Measurements from ENCODE around the gene SLFN5.
"Not testable (repeated sequence)": the region's sequence is repeated elsewhere in the genome, so short reads cannot be mapped to it uniquely, and the experiment has no call there.

The SLFN5 gene

GRCh38 chr17:35294756-35295155 is 51.9 kb downstream of the SLFN5 start:
- Histone ChIP-seq H3K36me3 (ENCODE audit: control insufficient read depth, insufficient read depth, low read length, severe bottlenecking) (no peaks in the 10 kb centered on the region), H3K4me3 (ENCODE audit: low read length) (no peak overlapping the region), H3K9me3 (ENCODE audit: control insufficient read depth, low read length) (no peaks in the 10 kb centered on the region), H3K4me1 (ENCODE audit: control insufficient read depth, insufficient read depth, low read length) (peaks cover 39% of the 10 kb centered on the region), H3K27me3 (replicated peaks; ENCODE audit: control insufficient read depth, insufficient read depth, low read length) (no peaks in the 10 kb centered on the region), H3K9ac (ENCODE audit: low read length) (no peak overlapping the region)
- peak; percentile 62 for DNase-seq (ENCODE audit: low read depth)

GRCh38 chr17:35295686-35296085 is 52.8 kb downstream of the SLFN5 start:
- no peak overlapping the region for H3K9ac ChIP-seq (ENCODE audit: low read length)
- DNase-seq (ENCODE audit: low read depth), result no peak
- H3K4me1 ChIP-seq (ENCODE audit: control insufficient read depth, insufficient read depth, low read length), result peaks cover 39% of the 10 kb centered on the region
- H3K27me3 ChIP-seq (replicated peaks; ENCODE audit: control insufficient read depth, insufficient read depth, low read length), result no peaks in the 10 kb centered on the region
- no peak overlapping the region for H3K4me3 ChIP-seq (ENCODE audit: low read length)
- peaks cover under 1% of the 10 kb centered on the region for H3K9me3 ChIP-seq (ENCODE audit: control insufficient read depth, low read length)
- H3K36me3 ChIP-seq (ENCODE audit: control insufficient read depth, insufficient read depth, low read length, severe bottlenecking), result no peaks in the 10 kb centered on the region

- H3K4me1 ChIP-seq (ENCODE audit: control insufficient read depth, insufficient read depth, low read length), result peaks cover 26% of the 10 kb centered on the region
- H3K9ac ChIP-seq (ENCODE audit: low read length), result no peak overlapping the region
- no peaks in the 10 kb centered on the region for H3K36me3 ChIP-seq (ENCODE audit: control insufficient read depth, insufficient read depth, low read length, severe bottlenecking)
- H3K4me3 ChIP-seq (ENCODE audit: low read length), result no peak overlapping the region
- DNase-seq (ENCODE audit: low read depth), result no peak
- peaks cover 12% of the 10 kb centered on the region for H3K9me3 ChIP-seq (ENCODE audit: control insufficient read depth, low read length)
- no peaks in the 10 kb centered on the region for H3K27me3 ChIP-seq (replicated peaks; ENCODE audit: control insufficient read depth, insufficient read depth, low read length)
These were observed 54.8 kb downstream of the SLFN5 start for GRCh38 chr17:35297666-35298065.

- H3K27me3 ChIP-seq (replicated peaks; ENCODE audit: control insufficient read depth, insufficient read depth, low read length), result no peaks in the 10 kb centered on the region
- no peak overlapping the region for H3K4me3 ChIP-seq (ENCODE audit: low read length)
- peaks cover 16% of the 10 kb centered on the region for H3K4me1 ChIP-seq (ENCODE audit: control insufficient read depth, insufficient read depth, low read length)
- H3K9ac ChIP-seq (ENCODE audit: low read length), result no peak overlapping the region
- H3K36me3 ChIP-seq (ENCODE audit: control insufficient read depth, insufficient read depth, low read length, severe bottlenecking), result no peaks in the 10 kb centered on the region
- DNase-seq (ENCODE audit: low read depth), result no peak
- peaks cover 17% of the 10 kb centered on the region for H3K9me3 ChIP-seq (ENCODE audit: control insufficient read depth, low read length)
These were observed 55.8 kb downstream of the SLFN5 start for GRCh38 chr17:35298639-35299038.

- Histone ChIP-seq H3K4me1 (ENCODE audit: control insufficient read depth, insufficient read depth, low read length) (peaks cover 12% of the 10 kb centered on the region), H3K27me3 (replicated peaks; ENCODE audit: control insufficient read depth, insufficient read depth, low read length) (no peaks in the 10 kb centered on the region), H3K36me3 (ENCODE audit: control insufficient read depth, insufficient read depth, low read length, severe bottlenecking) (no peaks in the 10 kb centered on the region), H3K9ac (ENCODE audit: low read length) (no peak overlapping the region), H3K9me3 (ENCODE audit: control insufficient read depth, low read length) (peaks cover 22% of the 10 kb centered on the region), H3K4me3 (ENCODE audit: low read length) (no peak overlapping the region)
- DNase-seq (ENCODE audit: low read depth), result peak; percentile 75
These were observed 56.3 kb downstream of the SLFN5 start for GRCh38 chr17:35299135-35299534.

- H3K27me3 ChIP-seq (replicated peaks; ENCODE audit: control insufficient read depth, insufficient read depth, low read length); H3K4me3 ChIP-seq (ENCODE audit: low read length); DNase-seq (ENCODE audit: low read depth); H3K36me3 ChIP-seq (ENCODE audit: control insufficient read depth, insufficient read depth, low read length, severe bottlenecking); H3K9me3 ChIP-seq (ENCODE audit: control insufficient read depth, low read length); H3K9ac ChIP-seq (ENCODE audit: low read length): not testable (repeated sequence)
- peaks cover 12% of the 10 kb centered on the region for H3K4me1 ChIP-seq (ENCODE audit: control insufficient read depth, insufficient read depth, low read length)
These were observed 66.5 kb downstream of the SLFN5 start for GRCh38 chr17:35309345-35309744.

GRCh38 chr17:35312346-35312745 is 69.5 kb downstream of the SLFN5 start:
- no peaks in the 10 kb centered on the region for H3K27me3 ChIP-seq (replicated peaks; ENCODE audit: control insufficient read depth, insufficient read depth, low read length)
- no peaks in the 10 kb centered on the region for H3K9me3 ChIP-seq (ENCODE audit: control insufficient read depth, low read length)
- H3K9ac ChIP-seq (ENCODE audit: low read length), result no peak overlapping the region
- peaks cover 19% of the 10 kb centered on the region for H3K4me1 ChIP-seq (ENCODE audit: control insufficient read depth, insufficient read depth, low read length)
- no peaks in the 10 kb centered on the region for H3K36me3 ChIP-seq (ENCODE audit: control insufficient read depth, insufficient read depth, low read length, severe bottlenecking)
- no peak for DNase-seq (ENCODE audit: low read depth)
- H3K4me3 ChIP-seq (ENCODE audit: low read length), result no peak overlapping the region

- Histone ChIP-seq H3K27me3 (replicated peaks; ENCODE audit: control insufficient read depth, insufficient read depth, low read length) (no peaks in the 10 kb centered on the region), H3K4me1 (ENCODE audit: control insufficient read depth, insufficient read depth, low read length) (peaks cover 19% of the 10 kb centered on the region), H3K36me3 (ENCODE audit: control insufficient read depth, insufficient read depth, low read length, severe bottlenecking) (no peaks in the 10 kb centered on the region), H3K9me3 (ENCODE audit: control insufficient read depth, low read length) (no peaks in the 10 kb centered on the region), H3K4me3 (ENCODE audit: low read length) (peak overlapping the region; percentile 70), H3K9ac (ENCODE audit: low read length) (peak overlapping the region; percentile 55)
- DNase-seq (ENCODE audit: low read depth), result peak; percentile 83
These were observed 70.2 kb downstream of the SLFN5 start for GRCh38 chr17:35312790-35313711.

- no peaks in the 10 kb centered on the region for H3K36me3 ChIP-seq (ENCODE audit: control insufficient read depth, insufficient read depth, low read length, severe bottlenecking)
- no peak overlapping the region for H3K9ac ChIP-seq (ENCODE audit: low read length)
- no peak for DNase-seq (ENCODE audit: low read depth)
- H3K4me3 ChIP-seq (ENCODE audit: low read length), result no peak overlapping the region
- peaks cover 19% of the 10 kb centered on the region for H3K4me1 ChIP-seq (ENCODE audit: control insufficient read depth, insufficient read depth, low read length)
- H3K9me3 ChIP-seq (ENCODE audit: control insufficient read depth, low read length), result no peaks in the 10 kb centered on the region
- H3K27me3 ChIP-seq (replicated peaks; ENCODE audit: control insufficient read depth, insufficient read depth, low read length), result no peaks in the 10 kb centered on the region
These were observed 71.1 kb downstream of the SLFN5 start for GRCh38 chr17:35313875-35314409.

GRCh38 chr17:35314415-35315216 is 71.7 kb downstream of the SLFN5 start:
- Histone ChIP-seq H3K4me3 (ENCODE audit: low read length) (no peak overlapping the region), H3K4me1 (ENCODE audit: control insufficient read depth, insufficient read depth, low read length) (peaks cover 19% of the 10 kb centered on the region), H3K9ac (ENCODE audit: low read length) (no peak overlapping the region), H3K27me3 (replicated peaks; ENCODE audit: control insufficient read depth, insufficient read depth, low read length) (no peaks in the 10 kb centered on the region), H3K36me3 (ENCODE audit: control insufficient read depth, insufficient read depth, low read length, severe bottlenecking) (no peaks in the 10 kb centered on the region), H3K9me3 (ENCODE audit: control insufficient read depth, low read length) (no peaks in the 10 kb centered on the region)
- DNase-seq (ENCODE audit: low read depth), result peak; percentile 15

GRCh38 chr17:35315283-35315682 is 72.4 kb downstream of the SLFN5 start:
- no peaks in the 10 kb centered on the region for H3K9me3 ChIP-seq (ENCODE audit: control insufficient read depth, low read length)
- H3K9ac ChIP-seq (ENCODE audit: low read length), result no peak overlapping the region
- H3K36me3 ChIP-seq (ENCODE audit: control insufficient read depth, insufficient read depth, low read length, severe bottlenecking), result no peaks in the 10 kb centered on the region
- H3K27me3 ChIP-seq (replicated peaks; ENCODE audit: control insufficient read depth, insufficient read depth, low read length), result no peaks in the 10 kb centered on the region
- no peak overlapping the region for H3K4me3 ChIP-seq (ENCODE audit: low read length)
- peaks cover 19% of the 10 kb centered on the region for H3K4me1 ChIP-seq (ENCODE audit: control insufficient read depth, insufficient read depth, low read length)
- peak; percentile 90 for DNase-seq (ENCODE audit: low read depth)

All from adipocyte (in vitro differentiated cells).